ENCODE measurements around the gene STK4.

The STK4 gene

DNA sequence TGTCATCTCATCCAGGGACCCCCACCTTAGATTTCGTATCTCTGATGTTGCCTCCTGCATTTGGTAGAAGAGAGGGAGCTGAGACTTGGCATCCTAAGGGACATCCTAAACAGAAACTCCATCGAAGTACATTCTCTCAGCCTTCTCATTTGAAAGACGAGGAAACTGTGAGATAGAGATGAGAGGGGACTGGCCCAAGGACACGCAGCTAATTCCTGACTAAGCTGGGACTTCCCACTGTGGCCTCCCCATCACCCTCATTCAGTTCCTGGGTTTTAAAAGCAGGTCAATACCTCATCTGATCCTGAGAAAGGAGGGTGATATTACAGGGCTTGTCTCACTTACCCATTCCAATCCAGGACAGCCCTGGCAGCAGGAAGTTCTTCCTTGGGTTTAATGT is 149.5 kb downstream of the STK4 start:
- DNase-seq: no peak

DNA sequence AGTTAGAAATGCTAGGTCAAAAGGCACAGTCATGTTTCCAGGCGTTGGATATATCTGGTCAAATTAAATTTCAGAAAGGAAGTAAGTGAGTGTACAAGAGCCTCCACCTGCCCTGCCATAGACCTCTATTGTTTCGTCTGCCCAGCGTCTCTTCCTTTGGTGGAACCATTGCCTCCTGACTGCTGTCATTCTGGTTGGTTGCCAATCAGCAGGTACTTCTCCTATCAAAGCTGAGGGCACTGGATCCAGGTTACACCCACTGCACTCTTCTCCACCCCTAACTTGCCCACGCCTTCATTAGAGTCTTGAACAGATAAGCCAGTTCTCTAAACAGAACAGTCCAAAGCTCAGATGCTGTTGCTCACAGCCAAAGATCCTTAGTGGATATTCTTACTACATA is 151.3 kb downstream of the STK4 start:
- DNase-seq: no peak

DNA sequence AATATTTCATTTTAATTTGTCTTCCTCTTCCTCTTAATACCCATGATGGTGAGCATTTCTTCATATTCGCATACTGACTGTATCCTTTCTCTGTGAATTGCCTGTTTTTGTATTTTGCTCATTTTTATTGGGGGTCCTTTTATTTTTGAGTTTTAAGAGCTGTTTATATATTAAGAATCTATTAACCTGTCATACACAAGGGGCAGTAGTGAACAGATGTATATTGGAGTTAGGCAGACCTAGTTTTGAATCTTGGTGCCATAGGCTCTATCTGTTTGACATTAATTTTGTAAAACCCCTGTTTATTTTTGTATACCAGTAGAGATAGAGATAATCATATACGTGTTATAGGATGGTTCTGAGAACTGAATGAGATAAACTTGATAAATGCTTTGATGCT is 151.7 kb downstream of the STK4 start:
- DNase-seq: no peak

DNA sequence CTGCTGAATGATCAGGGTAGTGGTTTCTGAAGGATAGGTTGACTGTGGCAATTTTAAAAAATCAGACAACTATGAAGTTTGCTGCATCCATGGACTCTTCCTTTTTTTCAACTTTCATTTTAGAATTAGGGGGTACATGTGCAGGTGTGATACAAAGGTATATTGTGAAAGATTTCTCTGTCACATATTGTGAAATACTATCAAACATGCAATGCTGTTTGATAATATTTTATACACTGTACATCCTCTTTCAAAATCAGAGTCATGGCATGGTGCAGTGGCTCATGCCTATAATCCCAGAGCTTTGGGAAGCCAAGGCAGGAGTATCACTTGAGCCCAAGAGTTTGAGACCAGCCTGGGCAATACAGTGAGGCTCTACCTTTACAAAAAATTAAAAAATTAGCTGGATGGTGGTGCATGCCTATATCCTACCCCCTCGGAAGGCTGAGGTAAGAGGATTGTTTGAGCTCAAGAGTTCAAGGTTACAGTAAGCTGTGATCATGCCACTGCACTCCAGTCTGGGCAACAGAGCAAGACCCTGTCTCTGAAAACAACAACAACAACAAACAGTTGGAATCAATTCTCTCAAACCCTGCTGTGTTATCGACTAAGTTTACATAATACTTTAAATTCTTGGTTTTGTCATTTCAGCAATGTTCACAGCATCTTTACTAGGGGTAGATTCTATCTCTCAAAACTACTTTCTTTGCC is 153.4 kb downstream of the STK4 start:
- DNase-seq: no peak

DNA sequence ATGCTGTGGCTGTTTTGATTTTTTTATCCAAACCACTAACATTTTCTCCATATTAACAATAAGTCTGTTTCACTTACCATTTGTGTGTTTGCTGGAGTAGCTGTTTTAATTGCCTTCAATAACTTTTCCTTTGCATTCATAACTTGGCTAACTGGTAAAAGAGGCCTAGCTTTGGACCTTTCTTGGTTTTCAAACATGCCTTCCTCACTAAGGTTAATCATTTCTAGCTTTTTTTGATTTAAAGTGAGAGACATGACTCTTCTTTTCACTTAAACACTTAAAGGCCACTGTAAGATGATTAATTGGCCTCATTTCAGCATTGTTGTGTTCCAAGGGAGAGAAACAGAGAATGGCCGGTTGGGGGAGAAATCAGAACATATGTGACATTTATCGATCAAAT is 155.1 kb downstream of the STK4 start:
- no peak for DNase-seq

DNA sequence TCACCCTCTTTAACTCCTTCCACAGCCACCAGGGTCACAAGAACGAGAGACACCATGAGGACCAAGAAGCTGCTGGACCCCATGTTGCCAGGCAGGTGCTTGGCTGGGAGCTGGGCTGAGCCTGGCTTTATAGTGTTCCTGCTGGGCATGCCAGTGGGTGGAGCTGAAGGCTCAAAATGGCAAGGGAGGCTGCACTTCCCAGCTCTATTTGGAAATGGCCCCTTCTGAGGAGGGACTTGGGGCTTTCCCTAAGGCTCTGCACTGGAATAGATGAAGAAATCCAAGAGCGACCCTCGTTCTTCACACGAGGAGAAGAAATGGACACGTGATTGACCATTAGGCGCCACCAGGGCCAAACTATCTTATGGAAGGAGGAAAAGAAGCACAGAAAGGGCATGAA is 158.1 kb downstream of the STK4 start, which contains the start of gene WFDC12:
WFDC12 (minus strand) TSS at position 101 of the 400 bp plus-strand sequence; CDS start at position 83, 18 bp downstream.
- DNase-seq: no peak

DNA sequence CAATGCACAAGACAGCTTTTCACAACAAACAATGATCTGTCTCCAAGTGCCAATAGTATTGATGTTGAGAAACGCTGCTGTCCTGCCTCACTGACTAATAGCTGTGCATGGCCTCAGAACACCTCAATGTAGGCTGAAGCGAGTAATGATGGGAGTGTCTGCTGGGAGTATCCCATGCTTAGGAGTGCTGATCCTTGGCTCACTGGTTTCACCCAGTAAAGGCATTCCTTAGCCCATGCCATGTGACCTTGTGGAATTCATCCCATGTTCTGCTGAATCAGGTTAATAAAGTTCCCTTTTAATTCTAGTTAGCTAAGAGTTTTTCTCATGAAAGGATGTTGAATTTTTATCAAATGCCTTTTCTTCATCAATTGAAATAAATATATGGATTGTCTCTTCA is 161.8 kb downstream of the STK4 start:
- no peak for DNase-seq

Measured in NCI-H2081 treated with DMSO at 0.1 percent for 48 hours (cell line).